A549 treated with ZK216348 at 1 μM for 4 hours (cell line): ENCODE results near the gene YIPF3. TPM values are rescaled to one million over a fixed set of nuclear protein-coding genes. Genes with fewer than 3 reads are reported as not detected.

Experiments used
- total RNA-seq: library from RNA; stranded (reverse); fragments of 200-300 nt; extraction: Qiagen RNA extraction; gene quantifications from 5 replicates; pipeline ENCODE4 v1.2.3, GENCODE V29; 2022; ENCODE audit warnings: low read depth

Gene YIPF3
- total RNA-seq, result 62.4 to 73.2 TPM (median 71.4 TPM) in 5 replicates

DNA sequence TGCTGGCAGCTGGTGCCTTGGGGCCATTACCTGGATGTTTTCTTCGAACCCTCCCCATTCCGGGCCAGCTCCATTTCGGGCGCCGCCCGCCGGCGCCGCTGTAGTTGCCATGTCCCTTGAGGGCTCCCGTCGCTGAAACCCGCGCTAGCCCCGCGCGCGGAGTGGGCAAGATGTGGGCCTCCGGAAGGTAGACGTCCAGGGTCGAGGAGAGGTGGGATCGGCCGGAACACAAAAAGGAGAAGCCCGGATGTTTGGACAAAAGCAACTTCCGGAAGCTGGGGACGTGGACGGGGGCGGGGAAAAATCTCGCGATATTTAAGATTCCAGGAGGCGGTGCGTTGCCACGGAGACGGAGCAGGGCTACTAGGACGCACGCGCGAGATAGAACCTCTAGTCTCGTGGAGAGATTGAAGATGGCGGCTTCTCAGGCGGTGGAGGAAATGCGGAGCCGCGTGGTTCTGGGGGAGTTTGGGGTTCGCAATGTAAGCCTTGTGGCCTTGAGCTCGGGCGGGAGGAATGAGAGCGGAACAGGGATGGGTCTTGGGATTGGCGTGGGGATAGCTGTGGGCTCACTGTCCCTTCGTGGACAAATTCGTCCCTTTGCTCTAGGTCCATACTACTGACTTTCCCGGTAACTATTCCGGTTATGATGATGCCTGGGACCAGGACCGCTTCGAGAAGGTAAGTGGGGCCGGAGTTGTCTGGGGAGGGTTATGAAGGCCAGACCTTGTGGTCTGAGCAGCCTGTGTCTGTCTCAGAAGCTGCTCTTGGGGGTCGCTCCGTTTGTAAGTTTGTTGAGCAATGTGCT, at the start of gene YIPF3, which contains the start of gene POLR1C:
Gene YIPF3 (minus strand): TSS at position 230 of the 808 bp plus-strand sequence. CDS start 119 bp downstream, at position 111.
Gene POLR1C (plus strand): TSS at position 393 of the 808 bp plus-strand sequence. CDS start 21 bp downstream, at position 414.

DNA sequence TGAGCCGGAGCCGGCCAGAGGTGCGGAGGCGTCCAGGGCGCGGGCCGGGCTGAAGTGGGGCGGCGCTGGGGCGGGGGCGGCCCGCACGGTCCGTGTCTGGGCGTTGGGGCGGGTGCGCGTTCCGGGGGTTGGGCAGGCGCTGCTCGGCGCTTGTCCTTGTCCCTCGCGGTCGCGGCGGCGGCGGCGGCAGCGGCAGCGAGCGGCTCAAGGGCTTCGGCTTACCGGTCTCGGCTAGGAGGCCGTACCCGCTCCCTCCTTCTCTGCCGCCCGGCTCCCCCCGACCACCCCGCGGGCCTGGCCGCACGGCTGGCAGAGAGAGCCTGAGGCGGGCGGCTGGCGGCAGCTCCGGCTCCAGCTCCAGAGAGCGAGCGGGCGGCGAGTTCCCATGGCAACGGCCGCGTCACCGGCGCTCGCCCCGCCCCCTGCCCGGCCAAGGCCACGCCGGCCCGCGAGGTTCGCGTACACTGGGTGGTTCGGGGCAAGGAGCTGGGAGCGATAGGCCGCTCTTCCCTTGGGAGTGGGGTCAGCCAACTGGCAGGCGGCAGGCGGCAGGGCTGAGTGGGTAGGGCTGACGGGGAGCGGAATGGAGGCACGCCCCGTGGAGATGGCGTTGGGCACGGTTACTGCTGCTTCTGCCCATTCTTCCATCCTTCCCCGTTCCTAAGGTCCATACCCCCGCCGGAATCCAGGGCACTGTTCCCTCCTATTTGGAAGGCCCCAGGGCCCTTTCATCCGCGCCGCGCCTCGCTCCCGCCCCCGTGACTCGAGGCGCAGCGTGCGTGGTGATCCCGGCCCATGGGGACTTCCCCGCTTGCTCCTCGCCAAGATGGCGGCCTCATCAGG, 6.5 kb downstream of the YIPF3 start, which contains the start of gene LRRC73:
Gene LRRC73 (minus strand): TSS at position 363 of the 843 bp plus-strand sequence. CDS start 561 bp downstream, outside the sequence.

DNA sequence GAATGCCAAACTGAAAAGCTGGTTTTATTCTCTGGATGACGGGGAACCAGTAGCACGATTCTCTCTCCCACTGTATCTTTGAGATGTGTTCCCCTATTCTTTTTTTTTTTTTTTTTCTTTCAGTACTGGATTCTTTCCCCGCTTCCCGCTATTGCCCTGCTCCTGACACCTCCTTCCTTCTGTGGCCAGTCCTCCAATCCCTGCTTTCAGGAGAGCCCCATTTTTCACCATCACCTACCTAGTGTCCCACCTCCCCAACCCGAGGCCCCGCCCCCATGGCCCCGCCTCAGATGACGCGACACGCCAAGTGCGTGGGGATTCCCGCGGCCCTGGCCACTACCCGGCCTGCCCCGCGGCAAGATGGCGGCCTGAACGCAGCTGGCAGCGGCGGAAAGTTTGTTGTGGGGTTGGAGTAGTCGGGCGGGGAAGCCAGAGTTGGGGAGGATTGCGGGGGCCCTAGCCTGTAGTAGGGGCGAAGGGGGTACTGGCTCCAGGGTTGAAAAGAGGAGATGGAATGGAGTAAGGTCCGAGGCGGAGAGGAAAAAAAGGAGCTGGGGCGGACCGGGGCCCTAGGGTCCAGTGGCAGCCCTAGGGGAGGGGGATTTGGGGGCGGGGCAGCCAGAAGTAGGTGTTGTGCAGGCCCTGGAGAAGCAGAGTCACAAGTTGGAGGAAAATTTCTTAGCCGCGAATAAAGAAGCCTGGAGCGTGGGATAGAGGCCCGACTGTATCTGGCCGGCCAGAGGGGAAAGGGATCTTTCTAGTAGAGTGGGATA, 39.3 kb downstream of the YIPF3 start, which contains the start of gene TJAP1:
Gene TJAP1 (plus strand): TSS at position 336 of the 773 bp plus-strand sequence. CDS start 21,432 bp downstream, outside the sequence.

Other genes with a start within 250 kb of the YIPF3 start
- not detected in 5 replicates for gene SLC22A7, start 218.7 kb downstream of the YIPF3 start, total RNA-seq
- gene CRIP3, start 208.1 kb downstream of the YIPF3 start, total RNA-seq, result 0.28 to 0.64 TPM (median 0.44 TPM) in 4 of 5 replicates, not detected in the other
- gene ZNF318, start 147.3 kb downstream of the YIPF3 start, total RNA-seq, result 3.7 to 6.0 TPM (median 5.2 TPM) in 5 replicates
- gene ABCC10, start 89.4 kb downstream of the YIPF3 start, total RNA-seq, result 6.8 to 11.0 TPM (median 10.0 TPM) in 5 replicates
- gene DLK2, start 61.4 kb downstream of the YIPF3 start, total RNA-seq, result 3.6 to 7.8 TPM (median 7.3 TPM) in 5 replicates
- gene TJAP1, start 39.4 kb downstream of the YIPF3 start, total RNA-seq, result 13.1 to 21.7 TPM (median 18.4 TPM) in 5 replicates
- gene LRRC73, start 6.6 kb downstream of the YIPF3 start, total RNA-seq, result 0.66 to 1.2 TPM (median 1.1 TPM) in 5 replicates
- 44.8 to 51.0 TPM (median 48.0 TPM) in 5 replicates for gene POLR1C, start 163 bp upstream of the YIPF3 start, total RNA-seq
- 25.0 to 31.1 TPM (median 27.3 TPM) in 5 replicates for gene XPO5, start 59.1 kb upstream of the YIPF3 start, total RNA-seq
- gene POLH, start 59.3 kb upstream of the YIPF3 start, total RNA-seq, result 8.0 to 9.6 TPM (median 9.3 TPM) in 5 replicates
- gene GTPBP2, start 112.3 kb upstream of the YIPF3 start, total RNA-seq, result 16.6 to 23.2 TPM (median 21.3 TPM) in 5 replicates
- gene MAD2L1BP, start 118.9 kb upstream of the YIPF3 start, total RNA-seq, result 31.7 to 39.7 TPM (median 34.6 TPM) in 5 replicates
- 0.13 to 0.31 TPM (median 0.24 TPM) in 5 replicates for gene RSPH9, start 128.1 kb upstream of the YIPF3 start, total RNA-seq
- 39.9 to 53.9 TPM (median 46.3 TPM) in 5 replicates for gene MRPS18A, start 170.9 kb upstream of the YIPF3 start, total RNA-seq